Aorta (tissue), 5 donors: ENCODE measurements around the gene SLC25A23. TPM values are rescaled to one million over a fixed set of nuclear protein-coding genes. Genes with fewer than 3 reads are reported as not detected.
A peak's percentile ranks its signal among the peaks of the same experiment; 100 is the strongest.

Experiments used
- ATAC-seq: fragments of 200-7000 bp; cut with Tn5 transposase; one replicate; pipeline ENCODE4 v1.9.1; 2022; ENCODE audit warnings: moderate library complexity; ENCODE audit not compliant: low FRiP score
- DNase-seq, 2 donors: peaks; one replicate each; pipeline ENCODE4 v3.0.0-alpha.2; 2020
- H3K27ac ChIP-seq, 2 donors: one replicate each; pipeline ENCODE4 v1.5.1; 2013; ENCODE audit warnings: low read length in 2 of 2, mild to moderate bottlenecking in 2 of 2, moderate library complexity in 2 of 2, control low read depth in 1 of 2, inconsistent platforms in 1 of 2, low read depth in 1 of 2
- H3K27me3 ChIP-seq, 2 donors: one replicate each; pipeline ENCODE4 v1.6.1; 2013; ENCODE audit warnings: control low read depth in 1 of 2, low read length in 1 of 2, mild to moderate bottlenecking in 1 of 2, moderate library complexity in 1 of 2; ENCODE audit not compliant: insufficient read depth in 2 of 2, control insufficient read depth in 1 of 2
- H3K36me3 ChIP-seq, 2 donors: one replicate each; pipeline ENCODE4 v1.6.1; 2013; ENCODE audit warnings: control low read depth in 1 of 2, low read length in 1 of 2, mild to moderate bottlenecking in 1 of 2; ENCODE audit not compliant: insufficient read depth in 2 of 2, control insufficient read depth in 1 of 2
- H3K4me1 ChIP-seq, 2 donors: one replicate each; pipeline ENCODE4 v1.6.1; 2013; ENCODE audit warnings: low read length in 2 of 2, control low read depth in 1 of 2, mild to moderate bottlenecking in 1 of 2, moderate library complexity in 1 of 2; ENCODE audit not compliant: insufficient read depth in 2 of 2, control insufficient read depth in 1 of 2
- H3K4me3 ChIP-seq, 2 donors: one replicate each; pipeline ENCODE4 v1.5.1; 2013; ENCODE audit warnings: low read length in 2 of 2, control low read depth in 1 of 2, mild to moderate bottlenecking in 1 of 2
- H3K9me3 ChIP-seq: one replicate; pipeline ENCODE4 v1.6.1; 2013; ENCODE audit warnings: mild to moderate bottlenecking, low read length; ENCODE audit not compliant: control insufficient read depth
- WGBS, 2 donors: extraction: QIAGEN DNeasy Blood & Tissue Kit; methylation state at CpG; one replicate each; pipeline ENCODE4 v1.1.7; 2013; 5-methylcytosine and 5-hydroxymethylcytosine counted together
- intact Hi-C, 2 donors: fragments of 100-400 bp; cut with DNase I; formaldehyde crosslinking; loops; one replicate each; pipeline versions ENCODE4 v1.14.2 to v1.15.0; 2022
- microRNA-seq, 2 donors: library from miRNA; unstranded; fragments of <30 nt; microRNA quantifications; one replicate each; pipeline ENCODE4 v1.2.0, GENCODE V29; 2020
- polyA plus RNA-seq, 2 donors: library from polyadenylated mRNA; stranded (reverse); fragments of 200-250 nt; gene quantifications; one replicate each; pipeline ENCODE4 v1.2.3, GENCODE V29; 2013
- total RNA-seq, 2 donors: library from RNA; stranded (reverse); fragmentation: NEBNext Ultra II Directional; extraction: Animal tissue kit (Norgen Biotek cat#: 25700); gene quantifications; one replicate each; pipeline ENCODE4 v1.2.1, GENCODE V29; 2021
- donor health status: healthy with polysubstance abuse.
- donor health status: Bipolar disorder and iron deficiency.
- donor health status: DM: no; HTN: no; CAD: no.
- donor health status: DM: no; HTN: no; CAD: no.
- donor health status: DM: yes; HTN: yes; CAD: no.

Gene SLC25A23
- total and polyA plus RNA-seq, 4 donors, result 37.9 to 59.0 (median 50.5) TPM

GRCh38 chr19:6392221-6393073, 67.1 kb downstream of the SLC25A23 start:
- Histone ChIP-seq H3K4me1 (peaks cover 0 to 4% of the 10 kb centered on the region in 2 donors), H3K4me3 (peak overlapping the region; percentile 53 to 88), H3K27ac (peak overlapping the region in 1 of 2 donors; percentile 73), H3K9me3 (no peaks in the 10 kb centered on the region), H3K27me3 (no peaks in the 10 kb centered on the region), H3K36me3 (peaks cover 0 to 3% of the 10 kb centered on the region in 2 donors)
- intact Hi-C loops, result loop anchor here in 1 of 2 donors (1.0 kb wide), 1 partner anchor 33 kb away; no protein-coding TSS in a partner anchor
- ATAC-seq, result no peak
- DNase-seq, result no peak
- 6 to 8% methylated on average over 30 of the region's 30 CpGs for WGBS, 2 donors

Small RNA genes within 50 kb of the gene (microRNA-seq; reads per million reads assigned to microRNA genes)
- 6.0 to 6.6 reads per million in 2 donors for gene MIR3940
- gene MIR6790, result 0 reads per million in 2 donors

Other genes with a start within 250 kb of the SLC25A23 start
- gene MLLT1, start 179.8 kb downstream of the SLC25A23 start, total RNA-seq, result 10 to 100 TPM; 54.8 to 55.5 TPM
- gene MLLT1, start 179.8 kb downstream of the SLC25A23 start, polyA plus RNA-seq, result 10 to 100 TPM; 14.9 to 34.3 TPM
- not detected for gene ACER1, start 126.2 kb downstream of the SLC25A23 start, total RNA-seq
- under 1 TPM in 1 of 2 donors, not detected in 1; 0.10 TPM for gene ACER1, start 126.2 kb downstream of the SLC25A23 start, polyA plus RNA-seq
- 10 to 100 TPM; 46.7 to 47.8 TPM for gene CLPP, start 98.3 kb downstream of the SLC25A23 start, total RNA-seq
- 10 to 100 TPM; 44.8 to 52.9 TPM for gene CLPP, start 98.3 kb downstream of the SLC25A23 start, polyA plus RNA-seq
- gene ALKBH7, start 87.0 kb downstream of the SLC25A23 start, total RNA-seq, result 10 to 100 TPM; 36.5 to 44.6 TPM
- 100 to 1,000 TPM in 1 of 2 donors, 10 to 100 TPM in 1; 87.5 to 124 TPM for gene ALKBH7, start 87.0 kb downstream of the SLC25A23 start, polyA plus RNA-seq
- 1 to 10 TPM; 1.0 to 2.2 TPM for gene PSPN, start 83.9 kb downstream of the SLC25A23 start, total RNA-seq
- gene PSPN, start 83.9 kb downstream of the SLC25A23 start, polyA plus RNA-seq, result 1 to 10 TPM in 1 of 2 donors, under 1 TPM in 1; 0.95 to 1.1 TPM
- gene GTF2F1, start 66.6 kb downstream of the SLC25A23 start, total RNA-seq, result 10 to 100 TPM; 35.7 to 45.2 TPM
- 10 to 100 TPM; 41.7 to 59.4 TPM for gene GTF2F1, start 66.6 kb downstream of the SLC25A23 start, polyA plus RNA-seq
- 100 to 1,000 TPM; 137 to 151 TPM for gene KHSRP, start 35.0 kb downstream of the SLC25A23 start, total RNA-seq
- gene KHSRP, start 35.0 kb downstream of the SLC25A23 start, polyA plus RNA-seq, result 10 to 100 TPM; 69.7 to 81.1 TPM
- under 1 TPM in 1 of 2 donors, not detected in 1; 0.23 TPM for gene SLC25A41, start 26.0 kb downstream of the SLC25A23 start, total RNA-seq
- 1 to 10 TPM in 1 of 2 donors, not detected in 1; 1.8 TPM for gene SLC25A41, start 26.0 kb downstream of the SLC25A23 start, polyA plus RNA-seq
- gene CRB3, start 4.5 kb upstream of the SLC25A23 start, total RNA-seq, result not detected
- gene CRB3, start 4.5 kb upstream of the SLC25A23 start, polyA plus RNA-seq, result 10 to 100 TPM in 1 of 2 donors, under 1 TPM in 1; 0.38 to 13.9 TPM
- 1 to 10 TPM; 3.9 to 7.6 TPM for gene DENND1C, start 22.0 kb upstream of the SLC25A23 start, total RNA-seq
- gene DENND1C, start 22.0 kb upstream of the SLC25A23 start, polyA plus RNA-seq, result 1 to 10 TPM in 1 of 2 donors, under 1 TPM in 1; 0.20 to 1.9 TPM
- gene TUBB4A, start 42.5 kb upstream of the SLC25A23 start, total RNA-seq, result under 1 TPM; 0.68 to 0.90 TPM
- gene TUBB4A, start 42.5 kb upstream of the SLC25A23 start, polyA plus RNA-seq, result not detected
- gene TNFSF9, start 71.2 kb upstream of the SLC25A23 start, total RNA-seq, result 1 to 10 TPM; 1.2 to 1.6 TPM
- gene TNFSF9, start 71.2 kb upstream of the SLC25A23 start, polyA plus RNA-seq, result not detected
- under 1 TPM in 1 of 2 donors, not detected in 1; 0.42 TPM for gene CD70, start 131.4 kb upstream of the SLC25A23 start, total RNA-seq
- not detected for gene CD70, start 131.4 kb upstream of the SLC25A23 start, polyA plus RNA-seq
- gene TNFSF14, start 210.4 kb upstream of the SLC25A23 start, total RNA-seq, result 10 to 100 TPM in 1 of 2 donors, 1 to 10 TPM in 1; 6.9 to 36.8 TPM
- gene TNFSF14, start 210.4 kb upstream of the SLC25A23 start, polyA plus RNA-seq, result under 1 TPM in 1 of 2 donors, not detected in 1; 0.13 TPM